HAP-1 (cell line): ENCODE results near the gene PPP4R4.
"Not testable (repeated sequence)": the region's sequence is repeated elsewhere in the genome, so short reads cannot be mapped to it uniquely, and the experiment has no call there.

Experiments
- DNase-seq, 2 experiments: peaks; one replicate each; pipeline ENCODE4 v3.0.0-alpha.2; 2016 to 2020; ENCODE audit warnings: low spot score in 2 of 2
- H3K27me3 ChIP-seq: fragments of 250-450 bp; sonication (Bioruptor Pico); 2 replicates; pipeline ENCODE4 v1.5.1; 2020; ENCODE audit warnings: low read depth, mild to moderate bottlenecking, moderate library complexity
- H3K36me3 ChIP-seq: fragments of 250-450 bp; sonication (Bioruptor Pico); replicated peaks from 2 replicates; pipeline ENCODE4 v1.5.1; 2020; ENCODE audit warnings: mild to moderate bottlenecking
- H3K4me1 ChIP-seq: fragments of 250-450 bp; sonication (Bioruptor Pico); 2 replicates; pipeline ENCODE4 v1.5.1; 2020; ENCODE audit warnings: mild to moderate bottlenecking
- H3K4me3 ChIP-seq: fragments of 250-450 bp; sonication (Bioruptor Pico); 2 replicates; pipeline ENCODE4 v1.5.1; 2020; ENCODE audit warnings: mild to moderate bottlenecking, moderate library complexity
- H3K9me3 ChIP-seq: fragments of 250-450 bp; sonication (Bioruptor Pico); 2 replicates; pipeline ENCODE4 v1.5.1; 2020; ENCODE audit warnings: mild to moderate bottlenecking, moderate library complexity
- in situ Hi-C: fragments of 300-500 bp; cut with MboI; formaldehyde crosslinking; loops from 3 replicates; pipeline ENCODE4 v1.14.3; 2020; ENCODE audit warnings: low sequenced_read_pairs, inconsistent platforms, mixed read lengths

Gene PPP4R4

GRCh38 chr14:94218198-94218886 is 44.2 kb downstream of the PPP4R4 start:
- in situ Hi-C loops, result not testable (repeated sequence)

DNA sequence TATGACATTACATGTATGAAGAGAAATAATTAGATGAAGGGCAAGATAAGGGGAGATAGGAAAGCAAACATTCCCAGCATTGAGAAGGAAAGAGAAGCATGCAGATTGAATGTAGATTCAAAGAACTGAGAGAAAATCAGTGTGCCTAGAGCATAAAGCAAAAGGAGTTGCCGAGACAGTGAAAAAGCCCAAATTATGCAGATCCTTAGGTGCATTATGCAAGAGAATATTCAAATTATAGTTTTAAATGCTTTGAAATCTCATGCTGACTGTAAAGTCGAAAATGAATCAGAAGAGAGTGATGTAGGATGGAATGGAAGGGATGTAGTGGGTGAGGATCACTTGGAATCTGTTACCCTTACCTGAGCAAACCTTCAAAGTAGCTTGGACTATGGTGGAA is 49.9 kb downstream of the PPP4R4 start:
- no peak overlapping the region for H3K4me3 ChIP-seq

More at GRCh38 chr14:94218198-94218886, 44.2 kb downstream of the PPP4R4 start:
- not testable (repeated sequence) for H3K4me1 ChIP-seq, H3K9me3 ChIP-seq, H3K27me3 ChIP-seq, DNase-seq, H3K36me3 ChIP-seq, H3K4me3 ChIP-seq

DNA sequence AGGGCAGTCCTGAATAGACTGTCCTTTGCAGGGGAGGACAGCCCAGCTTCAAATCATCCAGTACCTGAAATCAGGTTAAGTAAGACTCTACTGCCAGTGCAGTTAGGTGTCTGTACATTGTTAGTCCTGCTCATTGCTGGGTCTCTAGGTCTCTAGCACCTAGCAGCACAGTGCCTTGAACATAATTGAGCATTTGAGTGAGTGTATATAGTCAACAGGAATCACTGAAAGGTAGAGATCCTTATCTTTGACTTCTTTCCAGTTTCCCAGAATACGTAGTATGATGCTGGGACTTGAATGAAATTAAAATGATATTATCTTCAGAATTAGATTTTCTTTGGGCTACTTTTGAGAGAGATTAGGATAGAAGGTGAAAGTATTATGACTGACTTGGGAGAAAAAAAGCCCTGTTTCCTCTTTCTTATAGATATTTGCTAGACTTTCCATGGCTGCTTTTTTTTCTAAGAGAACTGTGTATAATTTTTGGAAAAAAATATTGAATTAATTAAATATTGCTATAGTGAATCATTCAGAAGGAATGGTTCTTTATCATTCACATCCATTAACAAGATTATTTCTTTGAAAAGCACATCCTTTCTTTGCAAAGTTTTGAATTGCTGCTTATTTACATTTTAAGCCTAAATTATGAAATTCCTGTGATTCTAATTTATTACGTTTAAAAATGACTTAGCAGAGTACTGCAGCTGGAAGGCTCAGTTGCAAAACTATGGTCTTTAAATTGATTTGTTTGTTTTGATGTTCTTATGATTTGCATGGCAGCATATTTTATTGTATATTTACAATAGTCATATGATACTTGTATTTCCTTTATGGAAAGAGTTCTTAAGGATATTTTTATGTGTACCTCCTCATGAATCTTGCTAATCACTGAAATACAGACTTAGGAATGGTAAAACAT is 51.6 kb downstream of the PPP4R4 start:
- Histone ChIP-seq H3K36me3 (0 out of 2 replicates have a peak, but pooled peaks cover 3% of the 10 kb centered on the region), H3K27me3 (no peaks in the 10 kb centered on the region), H3K9me3 (no peaks in the 10 kb centered on the region), H3K4me1 (no peaks in the 10 kb centered on the region), H3K4me3 (no peak overlapping the region)
- DNase-seq, result no peak
- in situ Hi-C loops, result no loop called here

More for the DNA sequence above, 49.9 kb downstream of the PPP4R4 start:
- no peak for DNase-seq
- Histone ChIP-seq H3K4me1 (no peaks in the 10 kb centered on the region), H3K9me3 (no peaks in the 10 kb centered on the region), H3K27me3 (no peaks in the 10 kb centered on the region), H3K36me3 (0 out of 2 replicates have a peak, but pooled peaks cover 3% of the 10 kb centered on the region)
- in situ Hi-C loops, result no loop called here

DNA sequence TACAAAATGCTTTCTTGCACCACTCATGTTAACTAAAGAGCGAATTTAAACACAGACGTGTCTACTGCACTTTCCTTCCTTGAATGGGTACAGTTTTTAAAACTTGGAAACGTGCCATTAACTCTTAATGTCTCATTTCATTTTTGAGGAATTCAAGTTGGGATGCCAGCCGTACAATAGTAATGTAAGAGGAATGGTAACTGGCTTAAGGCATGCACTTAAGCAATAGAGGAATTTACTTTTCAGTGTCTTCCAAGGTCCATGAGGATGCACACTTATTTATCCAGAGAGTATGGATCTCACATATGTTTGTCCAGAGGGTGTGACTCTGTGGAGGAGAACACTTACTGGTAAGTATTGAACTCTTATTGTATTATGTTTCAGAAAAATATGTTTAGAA is 52.9 kb downstream of the PPP4R4 start:
- H3K36me3 ChIP-seq, result 0 out of 2 replicates have a peak, but pooled peaks cover 3% of the 10 kb centered on the region
- DNase-seq, result no peak
- H3K4me1 ChIP-seq, result no peaks in the 10 kb centered on the region
- H3K4me3 ChIP-seq, result no peak overlapping the region
- no peaks in the 10 kb centered on the region for H3K9me3 ChIP-seq
- no peaks in the 10 kb centered on the region for H3K27me3 ChIP-seq
- in situ Hi-C loops, result no loop called here

DNA sequence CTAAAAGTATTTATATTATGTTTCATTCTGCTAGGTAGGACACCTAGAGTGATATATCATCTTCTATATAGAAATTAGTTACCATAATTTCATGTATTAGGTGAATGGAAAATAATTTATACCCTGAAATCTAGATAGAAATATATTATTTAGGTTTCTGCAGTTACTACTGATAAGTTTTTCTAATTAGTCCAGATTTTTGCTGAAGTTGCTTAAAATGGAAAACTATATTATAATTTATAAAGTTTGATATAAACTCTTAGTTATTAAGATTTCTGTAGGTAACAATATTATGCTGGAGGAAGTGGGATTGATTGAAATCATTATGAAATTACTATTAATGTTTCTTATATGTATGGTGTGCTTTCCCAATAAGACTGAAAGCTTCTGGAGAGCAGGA is 62.9 kb downstream of the PPP4R4 start:
- in situ Hi-C loops, result no loop called here
- Histone ChIP-seq H3K27me3 (no peaks in the 10 kb centered on the region), H3K36me3 (peaks cover 8% of the 10 kb centered on the region; the same call in 1 of the 2 replicates)

DNA sequence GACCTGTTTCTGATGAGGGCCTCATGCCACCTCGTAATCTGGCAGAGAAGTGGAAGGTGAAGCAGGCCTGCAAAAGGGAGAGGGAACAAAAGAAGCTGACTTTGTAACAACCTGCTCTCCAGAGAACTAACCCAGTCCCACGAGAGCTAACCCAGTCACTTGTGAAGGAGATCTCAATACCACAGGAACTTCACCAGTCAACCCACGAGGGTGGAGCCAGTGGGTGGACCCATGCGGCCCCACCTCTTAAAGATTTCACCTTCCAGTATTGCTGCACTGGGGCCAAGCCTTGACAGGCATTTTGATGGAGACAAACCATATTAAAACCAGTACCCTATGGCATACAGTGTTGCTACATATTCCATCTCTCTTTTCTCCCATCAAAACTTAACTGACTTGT is 63.9 kb downstream of the PPP4R4 start:
- peaks cover 8% of the 10 kb centered on the region; the same call in 1 of the 2 replicates for H3K36me3 ChIP-seq

More for the DNA sequence above, 62.9 kb downstream of the PPP4R4 start:
- H3K4me3 ChIP-seq, result no peak overlapping the region
- no peak for DNase-seq
- no peaks in the 10 kb centered on the region for H3K9me3 ChIP-seq
- no peaks in the 10 kb centered on the region; the same call in 1 of the 2 replicates for H3K4me1 ChIP-seq

GRCh38 chr14:94239406-94239805 is 65.3 kb downstream of the PPP4R4 start:
- DNase-seq, result peak in 1 of 2 experiments; percentile 18
- peaks cover 8% of the 10 kb centered on the region; the same call in 1 of the 2 replicates for H3K36me3 ChIP-seq

More for the DNA sequence above, 63.9 kb downstream of the PPP4R4 start:
- no peak for DNase-seq
- no peaks in the 10 kb centered on the region; the same call in 1 of the 2 replicates for H3K4me1 ChIP-seq
- H3K9me3 ChIP-seq, result no peaks in the 10 kb centered on the region
- H3K4me3 ChIP-seq, result no peak overlapping the region
- in situ Hi-C loops, result no loop called here
- no peaks in the 10 kb centered on the region for H3K27me3 ChIP-seq

DNA sequence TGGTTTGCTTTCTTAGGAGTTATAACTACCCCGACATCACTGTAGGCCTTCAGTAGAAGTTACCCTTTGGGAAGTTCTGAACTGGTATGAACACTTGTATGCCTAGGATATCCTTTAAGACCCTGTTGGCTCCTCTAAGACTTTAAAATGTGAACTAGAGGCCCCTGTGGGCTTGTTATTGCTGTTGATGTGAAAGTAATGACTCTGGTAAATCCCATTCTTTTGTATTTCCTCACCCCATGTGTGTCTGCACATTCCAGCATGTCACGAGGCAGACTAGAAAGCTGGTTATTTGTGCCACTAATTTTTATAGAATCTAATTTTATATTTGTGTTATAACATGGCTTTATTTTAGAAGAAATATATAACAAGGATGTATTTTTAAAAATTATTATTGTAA is 70.1 kb downstream of the PPP4R4 start:
- DNase-seq, result peak in 1 of 2 experiments; percentile 35
- Histone ChIP-seq H3K4me3 (no peak overlapping the region), H3K27me3 (no peaks in the 10 kb centered on the region), H3K9me3 (no peaks in the 10 kb centered on the region), H3K4me1 (peaks cover 6% of the 10 kb centered on the region), H3K36me3 (peaks cover 21% of the 10 kb centered on the region)
- in situ Hi-C loops, result no loop called here

More at GRCh38 chr14:94239406-94239805, 65.3 kb downstream of the PPP4R4 start:
- in situ Hi-C loops, result no loop called here
- no peaks in the 10 kb centered on the region for H3K9me3 ChIP-seq
- peaks cover 6% of the 10 kb centered on the region for H3K4me1 ChIP-seq
- no peaks in the 10 kb centered on the region for H3K27me3 ChIP-seq
- H3K4me3 ChIP-seq, result no peak overlapping the region

DNA sequence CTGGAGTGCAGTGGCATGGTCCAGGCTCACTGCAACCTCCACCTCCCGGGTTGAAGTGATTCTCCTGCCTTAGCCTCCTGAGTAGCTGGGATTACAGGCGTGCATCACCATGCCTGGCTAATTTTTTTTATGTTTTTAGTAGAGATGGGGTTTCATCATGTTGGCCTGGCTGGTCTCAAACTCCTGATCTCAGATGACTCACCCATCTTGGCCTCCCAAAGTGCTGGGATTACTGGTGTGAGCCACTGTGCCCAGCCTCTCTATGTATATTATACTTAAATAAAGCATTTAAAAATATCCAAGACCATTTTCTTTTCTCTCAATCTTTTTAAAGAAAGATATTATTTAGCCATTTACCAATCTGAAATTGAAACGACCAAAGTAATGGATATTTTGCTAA is 90.1 kb downstream of the PPP4R4 start:
- H3K9me3 ChIP-seq, H3K27me3 ChIP-seq, in situ Hi-C loops, H3K4me3 ChIP-seq, H3K4me1 ChIP-seq, DNase-seq: not testable (repeated sequence)
- peaks cover 14% of the 10 kb centered on the region for H3K36me3 ChIP-seq

DNA sequence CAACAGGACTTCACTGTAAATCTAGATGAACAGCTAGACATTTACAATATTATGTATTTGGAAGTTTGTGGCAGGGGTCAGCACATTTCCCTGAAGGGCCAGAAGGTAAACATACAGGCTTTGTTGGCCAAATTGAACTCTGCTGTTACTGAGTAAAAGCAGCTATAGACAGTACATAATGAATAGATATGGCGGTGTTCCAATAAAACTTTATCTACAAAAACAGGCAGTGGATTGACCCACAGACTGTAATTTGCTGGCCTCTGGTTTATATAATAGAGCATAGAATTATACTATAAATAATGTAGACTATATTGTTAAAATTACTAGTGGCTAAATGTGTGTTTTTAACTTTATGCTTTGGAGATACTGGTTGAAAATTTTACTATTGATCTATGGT is 93.2 kb downstream of the PPP4R4 start:
- no peaks in the 10 kb centered on the region; the same call in 1 of the 2 replicates for H3K4me1 ChIP-seq
- in situ Hi-C loops, result no loop called here
- H3K27me3 ChIP-seq, result no peaks in the 10 kb centered on the region
- H3K9me3 ChIP-seq, result no peaks in the 10 kb centered on the region; the same call in 1 of the 2 replicates
- no peak overlapping the region for H3K4me3 ChIP-seq
- H3K36me3 ChIP-seq, result no peaks in the 10 kb centered on the region
- DNase-seq, result no peak

DNA sequence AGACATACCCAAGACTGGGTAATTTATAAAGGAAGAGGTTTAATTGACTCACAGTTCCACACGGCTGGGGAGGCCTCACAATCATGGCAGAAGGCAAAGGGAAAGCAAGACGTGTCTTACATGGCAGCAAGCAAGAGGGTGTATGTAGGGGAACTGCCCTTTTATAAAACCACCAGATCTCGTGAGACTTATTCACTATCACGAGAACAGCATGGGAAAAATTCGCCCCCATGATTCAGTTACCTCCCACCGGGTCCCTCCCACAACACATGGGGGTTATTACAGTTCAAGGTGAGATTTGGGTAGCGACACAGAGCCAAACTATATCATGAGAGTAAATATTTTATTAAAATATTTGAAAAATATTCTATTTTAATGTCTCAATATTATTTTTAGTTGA is 94.5 kb downstream of the PPP4R4 start:
- H3K36me3 ChIP-seq, H3K4me1 ChIP-seq, in situ Hi-C loops, H3K9me3 ChIP-seq, DNase-seq, H3K27me3 ChIP-seq, H3K4me3 ChIP-seq: not testable (repeated sequence)

GRCh38 chr14:94269156-94269555 is 95.0 kb downstream of the PPP4R4 start:
- peak in 1 of 2 experiments; percentile 8 for DNase-seq
- no peaks in the 10 kb centered on the region; the same call in 1 of the 2 replicates for H3K4me1 ChIP-seq
- H3K9me3 ChIP-seq, result no peaks in the 10 kb centered on the region
- H3K27me3 ChIP-seq, result no peaks in the 10 kb centered on the region
- H3K4me3 ChIP-seq, result no peak overlapping the region
- H3K36me3 ChIP-seq, result no peaks in the 10 kb centered on the region
- in situ Hi-C loops, result no loop called here

DNA sequence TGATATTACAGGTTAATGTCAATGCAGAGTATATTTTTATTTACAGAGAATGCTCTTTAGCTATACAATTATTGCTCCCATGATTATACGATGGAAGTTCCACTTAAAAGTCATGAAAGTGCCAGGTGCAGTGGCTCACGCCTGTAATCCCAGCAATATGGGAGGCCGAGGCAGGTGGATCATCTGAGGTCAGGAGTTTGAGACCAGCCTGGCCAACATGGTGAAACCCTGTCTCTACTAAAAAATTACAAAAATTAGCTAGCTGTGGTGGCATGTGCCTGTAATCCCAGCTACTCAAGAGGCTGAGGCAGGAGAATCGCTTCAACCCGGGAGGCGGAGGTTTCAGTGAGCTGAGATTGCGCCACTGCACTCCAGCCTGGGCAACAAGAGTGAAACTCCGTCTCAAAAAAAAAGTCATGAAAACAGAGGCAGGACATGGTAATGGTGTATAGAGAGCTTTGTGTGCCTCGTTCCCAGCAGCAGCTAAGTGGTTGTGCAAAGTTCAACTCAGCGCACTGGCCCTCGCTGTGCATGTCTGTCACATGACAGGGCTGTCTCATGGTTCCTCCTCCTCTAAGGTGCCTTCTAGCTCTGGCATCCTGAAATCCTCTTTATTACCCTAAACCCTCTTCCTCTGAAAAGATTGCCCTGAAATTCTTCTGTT is 102.9 kb downstream of the PPP4R4 start:
- H3K27me3 ChIP-seq, DNase-seq, H3K4me3 ChIP-seq: not testable (repeated sequence)

More for the DNA sequence above, 102.9 kb downstream of the PPP4R4 start:
- in situ Hi-C loops, H3K9me3 ChIP-seq, H3K36me3 ChIP-seq, H3K4me1 ChIP-seq: not testable (repeated sequence)
